Measurements from ENCODE around the gene KCTD5.

The KCTD5 gene

DNA sequence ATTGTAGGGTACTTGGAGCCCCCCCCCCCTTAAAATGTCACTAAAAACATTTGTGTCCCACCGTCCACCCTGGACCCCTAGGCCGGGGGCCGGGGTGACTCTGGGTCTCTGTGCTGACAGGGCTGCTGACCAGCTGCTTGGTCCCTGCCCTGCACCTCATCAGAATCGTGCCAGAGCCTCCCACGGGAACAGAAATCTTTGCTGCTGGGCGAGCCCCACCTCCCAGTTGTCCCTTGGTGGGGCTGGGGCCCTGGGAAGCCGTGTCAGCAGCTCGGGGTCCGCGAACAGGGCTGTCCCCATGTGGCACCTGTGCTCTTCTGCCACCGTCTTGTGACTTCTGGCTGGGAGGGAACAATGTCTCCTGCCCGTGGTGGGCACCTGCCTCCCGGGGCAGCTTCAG lies 18.5 kb downstream of the KCTD5 start:
- Histone ChIP-seq H4K20me1 (ENCODE audit: low read depth, low read length) (no peaks in the 10 kb centered on the region), H3K79me2 (ENCODE audit: insufficient read depth, low read length) (no peaks in the 10 kb centered on the region), H2AFZ (ENCODE audit: low read depth, low read length, severe bottlenecking) (no peak overlapping the region), H3F3A (ENCODE audit: insufficient read depth) (no peaks in the 10 kb centered on the region), H3K9me2 (replicated peaks; ENCODE audit: insufficient read depth, low read length) (no peaks in the 10 kb centered on the region), H3K4me2 (ENCODE audit: low read depth, low read length, poor library complexity, severe bottlenecking) (no peak overlapping the region), H3K36me3 (ENCODE audit: low read length) (no peaks in the 10 kb centered on the region), H3K9ac (ENCODE audit: low read length) (no peak overlapping the region), H3K27ac (ENCODE audit: low read depth, low read length) (no peak overlapping the region), H3K9me3 (ENCODE audit: insufficient read depth, low read length) (no peaks in the 10 kb centered on the region), H3K27me3 (ENCODE audit: low read length) (no peaks in the 10 kb centered on the region), H3K4me3 (ENCODE audit: insufficient read depth, low read length, poor library complexity, severe bottlenecking) (no peak overlapping the region)
- TF ChIP-seq, protein P1, sequence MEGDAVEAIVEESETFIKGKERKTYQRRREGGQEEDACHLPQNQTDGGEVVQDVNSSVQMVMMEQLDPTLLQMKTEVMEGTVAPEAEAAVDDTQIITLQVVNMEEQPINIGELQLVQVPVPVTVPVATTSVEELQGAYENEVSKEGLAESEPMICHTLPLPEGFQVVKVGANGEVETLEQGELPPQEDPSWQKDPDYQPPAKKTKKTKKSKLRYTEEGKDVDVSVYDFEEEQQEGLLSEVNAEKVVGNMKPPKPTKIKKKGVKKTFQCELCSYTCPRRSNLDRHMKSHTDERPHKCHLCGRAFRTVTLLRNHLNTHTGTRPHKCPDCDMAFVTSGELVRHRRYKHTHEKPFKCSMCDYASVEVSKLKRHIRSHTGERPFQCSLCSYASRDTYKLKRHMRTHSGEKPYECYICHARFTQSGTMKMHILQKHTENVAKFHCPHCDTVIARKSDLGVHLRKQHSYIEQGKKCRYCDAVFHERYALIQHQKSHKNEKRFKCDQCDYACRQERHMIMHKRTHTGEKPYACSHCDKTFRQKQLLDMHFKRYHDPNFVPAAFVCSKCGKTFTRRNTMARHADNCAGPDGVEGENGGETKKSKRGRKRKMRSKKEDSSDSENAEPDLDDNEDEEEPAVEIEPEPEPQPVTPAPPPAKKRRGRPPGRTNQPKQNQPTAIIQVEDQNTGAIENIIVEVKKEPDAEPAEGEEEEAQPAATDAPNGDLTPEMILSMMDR (IDR thresholded peaks at IDR 0.05; ENCODE audit: insufficient read depth, low read length, poor library complexity, severe bottlenecking) = no peak
- TF ChIP-seq EZH2phosphoT487 (conservative IDR thresholded peaks at IDR 0.05; ENCODE audit: low read length) = no peak

DNA sequence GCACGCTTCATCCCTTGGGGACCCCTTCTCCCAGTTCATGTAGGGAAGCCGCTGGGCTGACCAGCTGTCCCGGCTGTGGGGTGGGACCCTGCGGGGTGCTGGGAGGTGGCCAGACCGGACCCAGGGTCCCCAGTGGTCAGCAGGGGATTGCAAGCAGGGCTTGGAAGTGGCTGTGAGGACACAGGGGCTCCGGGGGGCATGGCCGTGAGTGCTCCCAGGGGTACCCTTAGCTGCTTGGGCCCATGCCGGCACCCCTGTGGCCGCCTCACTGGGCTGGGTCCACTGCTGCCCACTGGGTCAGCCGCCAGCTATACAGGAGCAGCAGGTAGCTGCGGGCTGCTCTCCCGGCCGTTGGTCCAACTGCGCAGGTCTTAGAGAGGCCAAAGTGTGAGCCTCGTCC lies 18.9 kb downstream of the KCTD5 start:
- H3K9ac ChIP-seq (ENCODE audit: low read length) = no peak overlapping the region
- H3K9me2 ChIP-seq (replicated peaks; ENCODE audit: insufficient read depth, low read length) = no peaks in the 10 kb centered on the region
- H3K9me3 ChIP-seq (ENCODE audit: insufficient read depth, low read length) = no peaks in the 10 kb centered on the region
- no peaks in the 10 kb centered on the region for H3K79me2 ChIP-seq (ENCODE audit: insufficient read depth, low read length)
- H3K27ac ChIP-seq (ENCODE audit: low read depth, low read length) = no peak overlapping the region
- no peaks in the 10 kb centered on the region for H3F3A ChIP-seq (ENCODE audit: insufficient read depth)
- H4K20me1 ChIP-seq (ENCODE audit: low read depth, low read length) = no peaks in the 10 kb centered on the region
- H3K4me3 ChIP-seq (ENCODE audit: insufficient read depth, low read length, poor library complexity, severe bottlenecking) = no peak overlapping the region
- no peak overlapping the region for H3K4me2 ChIP-seq (ENCODE audit: low read depth, low read length, poor library complexity, severe bottlenecking)
- H3K27me3 ChIP-seq (ENCODE audit: low read length) = no peaks in the 10 kb centered on the region
- H2AFZ ChIP-seq (ENCODE audit: low read depth, low read length, severe bottlenecking) = no peak overlapping the region
- H3K36me3 ChIP-seq (ENCODE audit: low read length) = no peaks in the 10 kb centered on the region
- TF ChIP-seq, protein P1 (IDR thresholded peaks at IDR 0.05; ENCODE audit: insufficient read depth, low read length, poor library complexity, severe bottlenecking) = no peak
- no peak for TF ChIP-seq EZH2phosphoT487 (conservative IDR thresholded peaks at IDR 0.05; ENCODE audit: low read length)

DNA sequence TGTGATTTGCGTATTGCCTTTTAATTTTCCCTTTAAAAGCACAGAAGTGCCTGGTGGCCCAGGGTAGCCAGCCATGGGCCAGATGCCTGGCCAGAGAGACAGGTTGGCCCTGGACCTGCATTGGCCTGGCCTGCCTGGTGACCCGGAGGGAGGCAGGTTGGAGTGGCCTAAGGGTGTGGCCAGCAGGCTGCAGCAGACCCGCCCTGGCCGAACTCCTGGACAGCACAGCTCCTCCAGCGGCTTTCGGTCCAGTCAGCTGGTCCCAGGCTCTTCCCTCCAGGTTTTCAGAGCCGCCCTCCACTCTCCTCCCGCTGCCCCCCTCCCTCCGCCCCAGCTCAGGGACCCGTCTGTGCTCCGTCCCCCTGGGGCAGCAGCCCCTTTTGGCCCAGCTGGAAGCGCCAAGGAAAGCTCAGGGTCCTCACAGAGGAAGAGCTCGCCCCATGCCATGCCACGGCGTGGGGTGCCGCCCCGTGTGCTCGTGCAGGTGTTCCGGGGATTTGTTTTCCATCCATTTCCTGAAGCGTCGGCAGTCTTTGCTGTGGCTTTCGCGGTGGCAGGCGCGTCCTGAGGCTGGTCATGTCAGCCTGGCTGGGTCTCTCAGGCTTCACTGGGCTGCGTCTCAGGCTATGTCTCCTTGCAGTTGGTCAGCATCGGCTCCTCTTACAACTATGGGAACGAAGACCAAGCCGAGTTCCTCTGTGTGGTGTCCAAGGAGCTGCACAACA lies 19.6 kb downstream of the KCTD5 start:
- H3F3A ChIP-seq (ENCODE audit: insufficient read depth) = no peaks in the 10 kb centered on the region
- H3K27me3 ChIP-seq (ENCODE audit: low read length) = no peaks in the 10 kb centered on the region
- no peak overlapping the region for H3K4me3 ChIP-seq (ENCODE audit: insufficient read depth, low read length, poor library complexity, severe bottlenecking)
- no peak overlapping the region for H2AFZ ChIP-seq (ENCODE audit: low read depth, low read length, severe bottlenecking)
- no peak overlapping the region for H3K4me2 ChIP-seq (ENCODE audit: low read depth, low read length, poor library complexity, severe bottlenecking)
- TF ChIP-seq, protein P1 (IDR thresholded peaks at IDR 0.05; ENCODE audit: insufficient read depth, low read length, poor library complexity, severe bottlenecking) = no peak
- no peak for TF ChIP-seq EZH2phosphoT487 (conservative IDR thresholded peaks at IDR 0.05; ENCODE audit: low read length)
- H3K9me2 ChIP-seq (replicated peaks; ENCODE audit: insufficient read depth, low read length) = no peaks in the 10 kb centered on the region
- no peak overlapping the region for H3K9ac ChIP-seq (ENCODE audit: low read length)
- H3K9me3 ChIP-seq (ENCODE audit: insufficient read depth, low read length) = no peaks in the 10 kb centered on the region
- H4K20me1 ChIP-seq (ENCODE audit: low read depth, low read length) = no peaks in the 10 kb centered on the region
- H3K27ac ChIP-seq (ENCODE audit: low read depth, low read length) = no peak overlapping the region
- H3K36me3 ChIP-seq (ENCODE audit: low read length) = no peaks in the 10 kb centered on the region
- no peaks in the 10 kb centered on the region for H3K79me2 ChIP-seq (ENCODE audit: insufficient read depth, low read length)

All from SU-DHL-6 (cell line).